ENCODE measurements around the gene BICC1. TPM values are rescaled to one million over a fixed set of nuclear protein-coding genes. Genes with fewer than 3 reads are reported as not detected.

Gene BICC1
- total RNA-seq, 4 donors from 2014 or later: 28.8 to 39.0 (median 30.5) TPM

- no peak for DNase-seq (ENCODE audit: low spot score in 2 of 2)
- H3K4me1 ChIP-seq: peaks cover 0 to 23% (median 0%) of the 10 kb centered on the region in 4 donors
- H3K27me3 ChIP-seq: no peaks in the 10 kb centered on the region
- no peak overlapping the region for H3K27ac ChIP-seq
- no peaks in the 10 kb centered on the region for H3K36me3 ChIP-seq
- TF ChIP-seq EP300 (IDR thresholded peaks at IDR 0.05): no peak
- no peak for TF ChIP-seq POLR2A (IDR thresholded peaks at IDR 0.05)
- TF ChIP-seq, protein P1, sequence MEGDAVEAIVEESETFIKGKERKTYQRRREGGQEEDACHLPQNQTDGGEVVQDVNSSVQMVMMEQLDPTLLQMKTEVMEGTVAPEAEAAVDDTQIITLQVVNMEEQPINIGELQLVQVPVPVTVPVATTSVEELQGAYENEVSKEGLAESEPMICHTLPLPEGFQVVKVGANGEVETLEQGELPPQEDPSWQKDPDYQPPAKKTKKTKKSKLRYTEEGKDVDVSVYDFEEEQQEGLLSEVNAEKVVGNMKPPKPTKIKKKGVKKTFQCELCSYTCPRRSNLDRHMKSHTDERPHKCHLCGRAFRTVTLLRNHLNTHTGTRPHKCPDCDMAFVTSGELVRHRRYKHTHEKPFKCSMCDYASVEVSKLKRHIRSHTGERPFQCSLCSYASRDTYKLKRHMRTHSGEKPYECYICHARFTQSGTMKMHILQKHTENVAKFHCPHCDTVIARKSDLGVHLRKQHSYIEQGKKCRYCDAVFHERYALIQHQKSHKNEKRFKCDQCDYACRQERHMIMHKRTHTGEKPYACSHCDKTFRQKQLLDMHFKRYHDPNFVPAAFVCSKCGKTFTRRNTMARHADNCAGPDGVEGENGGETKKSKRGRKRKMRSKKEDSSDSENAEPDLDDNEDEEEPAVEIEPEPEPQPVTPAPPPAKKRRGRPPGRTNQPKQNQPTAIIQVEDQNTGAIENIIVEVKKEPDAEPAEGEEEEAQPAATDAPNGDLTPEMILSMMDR (IDR thresholded peaks at IDR 0.05): no peak
- no peak overlapping the region for H3K4me3 ChIP-seq
- H3K9me3 ChIP-seq: no peaks in the 10 kb centered on the region
- 73 to 84% methylated on average over 3 of the region's 3 CpGs for WGBS, 2 donors
Measured at GRCh38 chr10:58752665-58753064, 240.0 kb downstream of the BICC1 start.

GRCh38 chr10:58753425-58753824, 240.8 kb downstream of the BICC1 start:
- no peak for TF ChIP-seq POLR2A (IDR thresholded peaks at IDR 0.05)
- TF ChIP-seq, protein P1 (IDR thresholded peaks at IDR 0.05): no peak
- no peak for TF ChIP-seq EP300 (IDR thresholded peaks at IDR 0.05)
- Histone ChIP-seq H3K27ac (no peak overlapping the region), H3K9me3 (no peaks in the 10 kb centered on the region), H3K4me1 (peaks cover 0 to 28% (median 0%) of the 10 kb centered on the region in 4 donors), H3K27me3 (no peaks in the 10 kb centered on the region), H3K36me3 (no peaks in the 10 kb centered on the region), H3K4me3 (no peak overlapping the region)
- 91 to 94% methylated on average over 2 of the region's 2 CpGs for WGBS, 2 donors
- no peak for DNase-seq (ENCODE audit: low spot score in 2 of 2)

- Histone ChIP-seq H3K9me3 (no peaks in the 10 kb centered on the region), H3K4me1 (peaks cover 0 to 28% (median 0%) of the 10 kb centered on the region in 4 donors), H3K4me3 (no peak overlapping the region), H3K27me3 (no peaks in the 10 kb centered on the region), H3K27ac (peak overlapping the region in 3 of 4 donors; percentile 8 to 79 (median 68)), H3K36me3 (no peaks in the 10 kb centered on the region)
- no peak for DNase-seq (ENCODE audit: low spot score in 2 of 2)
- 59% methylated on average over 4 of the region's 4 CpGs for WGBS, 2 donors
- TF ChIP-seq EP300 (IDR thresholded peaks at IDR 0.05): no peak
- TF ChIP-seq, protein P1 (IDR thresholded peaks at IDR 0.05): no peak
Measured at GRCh38 chr10:58754469-58755339, 242.0 kb downstream of the BICC1 start.

DNA sequence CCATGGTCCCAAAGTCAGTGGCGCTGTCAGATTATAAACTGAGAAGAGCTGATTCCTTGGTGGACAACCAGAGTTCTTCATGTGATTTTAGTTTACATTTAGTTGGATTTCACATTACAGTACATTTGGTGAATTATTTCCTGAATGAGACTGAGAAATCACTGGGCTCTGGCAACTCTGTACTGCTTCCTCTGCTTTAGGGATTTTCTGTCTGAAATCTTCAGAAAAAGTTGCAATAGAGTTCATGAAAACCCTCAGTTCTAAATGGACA, 242.6 kb downstream of the BICC1 start:
- H3K4me3 ChIP-seq: no peak overlapping the region
- 78 to 79% methylated on average over 1 of the region's 1 CpG for WGBS, 2 donors
- no peaks in the 10 kb centered on the region for H3K9me3 ChIP-seq
- peak overlapping the region in 3 of 4 donors; percentile 8 to 79 (median 68) for H3K27ac ChIP-seq
- no peaks in the 10 kb centered on the region for H3K27me3 ChIP-seq
- H3K4me1 ChIP-seq: peaks cover 0 to 28% (median 0%) of the 10 kb centered on the region in 4 donors
- H3K36me3 ChIP-seq: no peaks in the 10 kb centered on the region
- TF ChIP-seq, protein P1 (IDR thresholded peaks at IDR 0.05): no peak
- no peak for TF ChIP-seq EP300 (IDR thresholded peaks at IDR 0.05)
- TF ChIP-seq POLR2A (IDR thresholded peaks at IDR 0.05): no peak
- no peak for DNase-seq (ENCODE audit: low spot score in 2 of 2)

DNA sequence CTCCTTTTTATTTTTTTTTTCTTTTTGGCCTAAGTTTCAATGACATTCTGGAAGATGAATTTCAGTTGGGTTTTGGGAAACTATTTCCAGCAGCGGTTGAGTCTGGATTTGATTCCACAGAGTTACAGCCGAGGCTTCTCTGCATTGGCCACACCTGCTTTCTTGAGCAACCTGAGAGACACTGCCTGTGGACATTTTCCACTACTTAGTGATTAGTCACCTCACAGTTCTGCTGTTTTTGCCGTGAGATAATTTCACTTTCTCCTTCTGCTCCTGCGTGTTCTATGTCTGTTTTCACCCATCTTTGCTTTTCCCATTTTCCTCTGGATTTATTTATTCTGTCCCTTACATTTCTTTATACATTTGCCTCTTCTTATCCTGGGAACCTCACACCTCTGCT, 243.0 kb downstream of the BICC1 start:
- H3K27me3 ChIP-seq: no peaks in the 10 kb centered on the region
- peaks cover 0 to 28% (median 0%) of the 10 kb centered on the region in 4 donors for H3K4me1 ChIP-seq
- H3K4me3 ChIP-seq: peak overlapping the region in 2 of 4 donors; percentile 6 to 27
- DNase-seq (ENCODE audit: low spot score in 2 of 2): no peak
- no peaks in the 10 kb centered on the region for H3K9me3 ChIP-seq
- H3K27ac ChIP-seq: peak overlapping the region; percentile 7 to 79 (median 56)
- WGBS, 2 donors: 54 to 58% methylated on average over 4 of the region's 4 CpGs
- H3K36me3 ChIP-seq: no peaks in the 10 kb centered on the region
- TF ChIP-seq EP300 (IDR thresholded peaks at IDR 0.05): peak in 1 of 2 donors; percentile 30
- no peak for TF ChIP-seq POLR2A (IDR thresholded peaks at IDR 0.05)
- TF ChIP-seq, protein P1 (IDR thresholded peaks at IDR 0.05): no peak
